Measurements from ENCODE around the gene EMP1.
A peak's percentile ranks its signal among the peaks of the same experiment; 100 is the strongest.

Gene EMP1

DNA sequence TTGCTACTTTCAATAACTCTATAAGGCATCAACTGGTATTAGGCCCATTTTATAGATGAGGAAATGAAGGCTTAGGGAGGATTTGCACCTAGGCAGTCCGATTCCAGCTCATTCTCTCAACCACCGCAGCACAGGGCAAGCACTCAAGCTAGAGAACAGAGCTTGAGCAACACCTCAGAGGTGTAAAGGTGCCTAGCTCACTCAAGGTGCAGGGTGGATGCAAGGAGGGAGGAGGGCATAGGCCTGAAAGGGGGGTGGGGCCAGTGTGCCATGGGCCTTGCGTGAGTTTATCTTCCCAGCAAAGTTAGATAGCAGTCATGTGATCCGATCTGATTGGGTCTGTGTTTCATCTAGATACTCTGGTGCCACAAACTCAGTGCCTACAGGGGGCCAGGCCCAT, 10.2 kb upstream of the EMP1 start:
- Histone ChIP-seq H3K9me3 (ENCODE audit: control insufficient read depth, low read length) (no peaks in the 10 kb centered on the region), H3K36me3 (ENCODE audit: control insufficient read depth, insufficient read depth, low read length) (no peaks in the 10 kb centered on the region), H3K4me3 (ENCODE audit: extremely low read depth, insufficient read depth, low read length, poor library complexity, severe bottlenecking) (no peak overlapping the region), H3K4me1 (ENCODE audit: control insufficient read depth, insufficient read depth, low read length, poor library complexity, severe bottlenecking) (peaks cover 22% of the 10 kb centered on the region), H3K27ac (ENCODE audit: low read depth, low read length, severe bottlenecking) (no peak overlapping the region)
- WGBS, 2 experiments (ENCODE audit: insufficient coverage in 2 of 2): 94 to 100% methylated on average over 2 to 3 of the region's 4 CpGs

DNA sequence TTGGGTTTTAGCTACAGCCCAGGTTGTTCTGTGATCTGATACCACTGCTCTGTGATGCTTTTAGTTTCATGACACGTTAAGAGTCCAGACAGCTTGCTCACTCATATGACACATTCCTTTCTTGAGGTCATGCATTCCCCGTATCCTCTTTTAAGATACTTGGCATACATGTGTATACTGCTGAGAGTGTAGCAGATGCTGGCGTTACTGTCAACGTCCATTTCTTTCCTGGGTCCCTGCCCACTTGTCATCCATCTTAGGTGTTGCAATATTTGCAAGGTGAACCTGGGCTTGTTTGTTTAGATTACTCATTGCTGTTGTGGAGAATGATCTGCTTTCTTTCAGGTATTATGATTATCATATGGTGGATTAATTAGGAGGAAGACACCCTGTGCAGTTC, 9.1 kb upstream of the EMP1 start:
- 84% methylated on average over 2 of the region's 4 CpGs; no CpG with 5 or more reads in 1 of the 2 experiments for WGBS, 2 experiments (ENCODE audit: insufficient coverage in 2 of 2)
- H3K4me1 ChIP-seq (ENCODE audit: control insufficient read depth, insufficient read depth, low read length, poor library complexity, severe bottlenecking): peaks cover 12% of the 10 kb centered on the region
- H3K4me3 ChIP-seq (ENCODE audit: extremely low read depth, insufficient read depth, low read length, poor library complexity, severe bottlenecking): no peak overlapping the region
- no peaks in the 10 kb centered on the region for H3K9me3 ChIP-seq (ENCODE audit: control insufficient read depth, low read length)
- H3K36me3 ChIP-seq (ENCODE audit: control insufficient read depth, insufficient read depth, low read length): no peaks in the 10 kb centered on the region
- no peak overlapping the region for H3K27ac ChIP-seq (ENCODE audit: low read depth, low read length, severe bottlenecking)

DNA sequence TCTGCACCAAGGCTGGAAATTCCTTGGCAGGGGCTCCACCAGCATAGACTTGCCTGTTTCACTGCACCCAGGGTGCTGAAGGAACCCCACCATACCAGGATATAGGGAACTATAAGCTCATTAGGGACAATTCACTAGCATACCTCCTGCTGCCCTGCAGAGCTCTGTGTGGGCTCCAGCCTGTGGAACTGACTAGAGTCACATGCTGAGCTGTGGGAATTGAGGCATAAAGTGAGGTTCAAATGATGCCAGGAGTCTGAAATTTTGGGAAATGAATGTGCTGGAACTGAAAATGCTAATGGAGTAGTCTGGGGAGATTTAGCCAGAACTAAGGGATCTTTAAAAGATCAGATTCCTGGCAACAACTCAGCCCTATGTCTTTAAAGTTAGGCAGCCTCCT, 7.3 kb upstream of the EMP1 start:
- H3K4me1 ChIP-seq (ENCODE audit: control insufficient read depth, insufficient read depth, low read length, poor library complexity, severe bottlenecking): peaks cover 22% of the 10 kb centered on the region
- no peak overlapping the region for H3K27ac ChIP-seq (ENCODE audit: low read depth, low read length, severe bottlenecking)
- H3K4me3 ChIP-seq (ENCODE audit: extremely low read depth, insufficient read depth, low read length, poor library complexity, severe bottlenecking): no peak overlapping the region
- H3K9me3 ChIP-seq (ENCODE audit: control insufficient read depth, low read length): no peaks in the 10 kb centered on the region
- no peaks in the 10 kb centered on the region for H3K36me3 ChIP-seq (ENCODE audit: control insufficient read depth, insufficient read depth, low read length)

DNA sequence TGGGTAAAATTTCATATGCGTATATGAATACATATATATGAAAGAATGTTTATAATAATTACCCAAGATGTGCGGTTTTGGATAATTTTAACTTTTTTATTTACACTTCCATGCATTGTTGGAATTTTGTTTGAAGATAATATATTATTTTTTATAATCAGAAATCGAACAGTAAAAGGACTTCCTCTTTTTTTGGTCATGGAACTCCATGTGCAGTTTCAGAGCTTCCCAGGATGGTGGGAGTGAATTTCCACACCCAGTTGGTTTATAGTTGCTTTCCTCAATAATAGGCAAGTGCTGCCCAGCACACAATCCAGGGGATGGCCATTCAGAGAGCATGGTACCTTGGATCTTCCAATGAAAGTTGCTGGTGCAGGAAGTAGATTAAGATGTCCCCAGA, 6.3 kb upstream of the EMP1 start:
- Histone ChIP-seq H3K9me3 (ENCODE audit: control insufficient read depth, low read length) (no peaks in the 10 kb centered on the region), H3K27ac (ENCODE audit: low read depth, low read length, severe bottlenecking) (no peak overlapping the region), H3K4me3 (ENCODE audit: extremely low read depth, insufficient read depth, low read length, poor library complexity, severe bottlenecking) (no peak overlapping the region), H3K36me3 (ENCODE audit: control insufficient read depth, insufficient read depth, low read length) (no peaks in the 10 kb centered on the region), H3K4me1 (ENCODE audit: control insufficient read depth, insufficient read depth, low read length, poor library complexity, severe bottlenecking) (peaks cover 32% of the 10 kb centered on the region)
- no CpG with 5 or more reads among the region's 3 CpGs for WGBS, 2 experiments (ENCODE audit: insufficient coverage in 2 of 2)

DNA sequence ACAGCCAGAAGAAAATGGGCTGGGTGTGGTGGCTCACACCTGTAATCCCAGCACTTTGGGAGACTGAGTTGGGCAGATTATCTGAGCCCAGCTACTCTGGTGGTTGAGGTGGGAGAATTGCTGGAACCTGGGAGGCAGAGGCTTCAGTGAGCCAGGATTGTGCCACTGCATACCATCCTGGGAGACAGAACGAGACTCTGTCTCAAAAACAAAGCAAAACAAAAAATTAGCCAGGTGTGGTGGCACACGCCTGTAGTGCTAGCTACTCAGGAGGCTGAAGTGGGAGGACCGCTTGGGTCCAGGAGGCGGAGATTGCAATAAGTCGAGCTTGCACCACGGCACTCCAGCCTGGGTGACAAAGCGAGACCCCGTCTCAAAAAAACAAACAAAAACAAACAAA, 3.8 kb upstream of the EMP1 start:
- Histone ChIP-seq H3K36me3 (ENCODE audit: control insufficient read depth, insufficient read depth, low read length) (no peaks in the 10 kb centered on the region), H3K4me1 (ENCODE audit: control insufficient read depth, insufficient read depth, low read length, poor library complexity, severe bottlenecking) (peaks cover 28% of the 10 kb centered on the region), H3K27ac (ENCODE audit: low read depth, low read length, severe bottlenecking) (no peak overlapping the region), H3K9me3 (ENCODE audit: control insufficient read depth, low read length) (no peaks in the 10 kb centered on the region), H3K4me3 (ENCODE audit: extremely low read depth, insufficient read depth, low read length, poor library complexity, severe bottlenecking) (no peak overlapping the region)
- 90 to 100% methylated on average over 2 of the region's 8 CpGs for WGBS, 2 experiments (ENCODE audit: insufficient coverage in 2 of 2)

DNA sequence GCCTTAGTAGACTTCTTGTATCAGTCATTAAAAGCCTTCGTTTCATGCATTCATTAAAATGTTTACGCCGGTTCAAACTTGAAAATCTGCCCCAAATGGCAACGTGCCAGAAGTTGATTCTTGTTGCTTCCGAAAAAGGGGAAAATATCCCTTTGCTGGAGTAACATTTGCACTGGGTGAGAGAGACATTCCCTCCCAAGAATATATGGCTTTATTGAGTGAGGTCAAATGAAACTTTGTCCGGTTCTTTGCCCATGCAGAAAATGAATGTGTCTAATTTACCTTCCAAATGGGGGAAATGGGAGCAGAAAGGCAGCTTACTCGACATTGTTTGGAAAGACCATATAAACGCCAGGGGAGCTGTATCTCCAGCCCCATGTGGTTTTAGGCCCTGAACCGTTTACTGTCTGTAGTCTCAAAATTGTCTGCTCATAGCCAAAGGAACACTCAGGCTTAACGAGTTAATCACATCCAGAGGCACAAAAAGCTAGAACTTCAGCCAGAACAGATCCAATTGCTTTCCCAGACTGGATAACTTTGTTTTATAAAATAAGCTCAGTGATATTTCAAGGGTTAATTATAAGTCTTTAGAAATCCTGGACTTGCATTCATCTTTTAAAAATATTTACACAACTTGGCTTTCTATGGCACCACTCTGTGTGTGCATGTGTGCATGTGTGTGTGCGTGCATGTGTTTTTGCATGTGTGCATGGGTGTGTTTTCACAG, 2.9 kb upstream of the EMP1 start:
- Histone ChIP-seq H3K4me1 (ENCODE audit: control insufficient read depth, insufficient read depth, low read length, poor library complexity, severe bottlenecking) (peaks cover 32% of the 10 kb centered on the region), H3K36me3 (ENCODE audit: control insufficient read depth, insufficient read depth, low read length) (no peaks in the 10 kb centered on the region), H3K27ac (ENCODE audit: low read depth, low read length, severe bottlenecking) (no peak overlapping the region), H3K4me3 (ENCODE audit: extremely low read depth, insufficient read depth, low read length, poor library complexity, severe bottlenecking) (no peak overlapping the region), H3K9me3 (ENCODE audit: control insufficient read depth, low read length) (no peaks in the 10 kb centered on the region)
- 91 to 92% methylated on average over 8 to 9 of the region's 11 CpGs for WGBS, 2 experiments (ENCODE audit: insufficient coverage in 2 of 2)

DNA sequence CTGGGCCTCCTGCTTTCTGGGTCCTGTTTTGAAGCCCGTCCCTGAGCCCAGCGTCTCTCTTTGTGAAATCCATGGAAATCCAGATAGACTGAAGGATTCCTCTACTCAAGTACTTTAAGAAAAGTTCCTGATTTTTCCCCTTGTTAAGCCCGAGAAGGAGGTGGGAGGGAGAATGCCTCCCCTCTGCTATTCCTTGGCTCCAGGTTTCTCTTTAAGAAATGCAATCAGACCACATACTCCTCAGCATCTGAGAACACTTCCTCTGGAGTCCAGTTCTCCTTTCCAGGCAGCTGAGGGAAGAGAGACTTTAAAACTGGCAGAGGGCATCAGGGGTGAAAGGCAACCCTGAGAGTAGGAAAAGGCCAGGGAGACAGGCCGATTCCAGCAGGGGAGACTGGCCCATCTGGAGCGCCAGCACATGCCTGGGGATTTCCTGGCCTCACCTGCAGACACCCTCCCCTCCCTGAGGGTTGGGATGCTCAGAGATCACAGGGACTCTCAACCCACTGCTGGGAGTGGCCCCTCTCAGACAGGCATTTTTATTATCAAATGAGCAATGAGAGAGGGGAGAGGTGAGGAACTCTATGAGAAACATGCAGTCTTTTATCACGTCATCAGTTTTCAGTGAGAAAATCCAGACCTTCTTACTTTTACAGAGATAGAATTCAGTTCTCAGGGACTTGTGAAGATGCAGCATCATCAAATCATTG, 2.0 kb upstream of the EMP1 start:
- 92 to 94% methylated on average over 2 of the region's 6 CpGs for WGBS, 2 experiments (ENCODE audit: insufficient coverage in 2 of 2)
- peaks cover 40% of the 10 kb centered on the region for H3K4me1 ChIP-seq (ENCODE audit: control insufficient read depth, insufficient read depth, low read length, poor library complexity, severe bottlenecking)
- no peak overlapping the region for H3K4me3 ChIP-seq (ENCODE audit: extremely low read depth, insufficient read depth, low read length, poor library complexity, severe bottlenecking)

DNA sequence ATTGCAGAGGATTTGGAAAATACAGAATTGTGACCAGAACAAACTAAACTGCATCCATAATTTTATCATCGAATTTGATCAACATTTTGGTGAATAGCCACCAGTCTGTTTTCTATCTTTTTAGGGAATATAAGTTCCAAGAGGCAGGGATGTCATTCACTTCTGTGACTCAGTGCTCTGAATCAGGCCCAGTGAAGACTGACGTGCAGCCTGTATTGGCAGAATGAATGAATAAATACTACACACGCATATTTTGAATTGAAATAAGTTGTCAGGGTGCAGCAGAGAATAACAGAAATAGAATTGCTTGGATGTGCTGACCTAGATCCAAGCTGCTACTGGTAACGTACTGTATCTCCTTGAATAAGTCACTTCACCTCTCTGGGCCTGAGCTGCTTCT, 1.3 kb upstream of the EMP1 start:
- WGBS, 2 experiments (ENCODE audit: insufficient coverage in 2 of 2): 95 to 100% methylated on average over 2 to 4 of the region's 4 CpGs
- H3K9me3 ChIP-seq (ENCODE audit: control insufficient read depth, low read length): no peaks in the 10 kb centered on the region
- H3K27ac ChIP-seq (ENCODE audit: low read depth, low read length, severe bottlenecking): peak overlapping the region; percentile 96
- no peak overlapping the region for H3K4me3 ChIP-seq (ENCODE audit: extremely low read depth, insufficient read depth, low read length, poor library complexity, severe bottlenecking)
- H3K36me3 ChIP-seq (ENCODE audit: control insufficient read depth, insufficient read depth, low read length): peaks cover 13% of the 10 kb centered on the region
- H3K4me1 ChIP-seq (ENCODE audit: control insufficient read depth, insufficient read depth, low read length, poor library complexity, severe bottlenecking): peaks cover 46% of the 10 kb centered on the region

More for the DNA sequence above, 2.0 kb upstream of the EMP1 start:
- peak overlapping the region; percentile 96 for H3K27ac ChIP-seq (ENCODE audit: low read depth, low read length, severe bottlenecking)
- H3K9me3 ChIP-seq (ENCODE audit: control insufficient read depth, low read length): no peaks in the 10 kb centered on the region
- H3K36me3 ChIP-seq (ENCODE audit: control insufficient read depth, insufficient read depth, low read length): peaks cover 6% of the 10 kb centered on the region

DNA sequence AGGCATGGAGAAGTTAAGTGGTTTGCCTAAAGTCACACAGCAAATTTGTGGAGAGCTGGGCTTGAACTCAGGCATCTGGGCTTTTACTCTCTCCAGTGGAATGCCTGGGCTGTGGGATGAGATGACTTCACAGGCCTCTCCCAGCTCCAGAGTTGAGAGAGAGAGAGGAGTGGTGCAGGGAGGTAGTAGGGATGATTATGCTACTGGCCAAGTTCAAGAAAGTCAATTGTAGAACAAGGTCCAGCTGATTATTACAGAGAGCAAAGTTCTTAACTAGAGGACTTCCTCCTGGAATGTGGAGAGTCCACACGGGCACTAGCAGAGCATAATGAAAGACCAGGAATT, 769 bp upstream of the EMP1 start:
- Histone ChIP-seq H3K36me3 (ENCODE audit: control insufficient read depth, insufficient read depth, low read length) (peaks cover 18% of the 10 kb centered on the region), H3K4me1 (ENCODE audit: control insufficient read depth, insufficient read depth, low read length, poor library complexity, severe bottlenecking) (peaks cover 51% of the 10 kb centered on the region), H3K4me3 (ENCODE audit: extremely low read depth, insufficient read depth, low read length, poor library complexity, severe bottlenecking) (peak overlapping the region; percentile 3), H3K27ac (ENCODE audit: low read depth, low read length, severe bottlenecking) (peak overlapping the region; percentile 96), H3K9me3 (ENCODE audit: control insufficient read depth, low read length) (no peaks in the 10 kb centered on the region)
- WGBS, 2 experiments (ENCODE audit: insufficient coverage in 2 of 2): 23 to 56% methylated on average over 1 of the region's 1 CpG

DNA sequence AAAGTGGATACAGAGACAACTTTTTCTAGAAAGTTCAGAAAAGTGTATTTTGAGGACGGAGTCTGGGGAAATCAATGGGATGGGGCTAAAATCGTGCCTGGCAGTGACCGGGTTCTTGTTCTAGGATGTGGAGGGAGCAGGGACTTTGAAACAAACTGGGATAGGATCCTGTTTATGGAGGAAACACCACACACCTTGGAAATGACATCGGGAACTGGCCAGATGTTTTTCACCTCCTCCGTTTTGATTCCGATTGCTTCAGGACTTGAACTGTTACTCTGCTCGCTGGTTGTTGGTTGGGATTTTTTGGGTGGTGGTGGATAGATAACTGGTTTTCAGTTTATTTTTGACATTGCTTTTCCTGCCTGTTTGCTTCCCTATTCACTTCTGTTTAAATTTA, 506 bp downstream of the EMP1 start:
- Histone ChIP-seq H3K27ac (ENCODE audit: low read depth, low read length, severe bottlenecking) (peak overlapping the region; percentile 96), H3K4me3 (ENCODE audit: extremely low read depth, insufficient read depth, low read length, poor library complexity, severe bottlenecking) (peak overlapping the region; percentile 53), H3K9me3 (ENCODE audit: control insufficient read depth, low read length) (no peaks in the 10 kb centered on the region), H3K4me1 (ENCODE audit: control insufficient read depth, insufficient read depth, low read length, poor library complexity, severe bottlenecking) (peaks cover 61% of the 10 kb centered on the region), H3K36me3 (ENCODE audit: control insufficient read depth, insufficient read depth, low read length) (peaks cover 22% of the 10 kb centered on the region)
- WGBS, 2 experiments (ENCODE audit: insufficient coverage in 2 of 2): 86 to 92% methylated on average over 4 to 6 of the region's 7 CpGs

DNA sequence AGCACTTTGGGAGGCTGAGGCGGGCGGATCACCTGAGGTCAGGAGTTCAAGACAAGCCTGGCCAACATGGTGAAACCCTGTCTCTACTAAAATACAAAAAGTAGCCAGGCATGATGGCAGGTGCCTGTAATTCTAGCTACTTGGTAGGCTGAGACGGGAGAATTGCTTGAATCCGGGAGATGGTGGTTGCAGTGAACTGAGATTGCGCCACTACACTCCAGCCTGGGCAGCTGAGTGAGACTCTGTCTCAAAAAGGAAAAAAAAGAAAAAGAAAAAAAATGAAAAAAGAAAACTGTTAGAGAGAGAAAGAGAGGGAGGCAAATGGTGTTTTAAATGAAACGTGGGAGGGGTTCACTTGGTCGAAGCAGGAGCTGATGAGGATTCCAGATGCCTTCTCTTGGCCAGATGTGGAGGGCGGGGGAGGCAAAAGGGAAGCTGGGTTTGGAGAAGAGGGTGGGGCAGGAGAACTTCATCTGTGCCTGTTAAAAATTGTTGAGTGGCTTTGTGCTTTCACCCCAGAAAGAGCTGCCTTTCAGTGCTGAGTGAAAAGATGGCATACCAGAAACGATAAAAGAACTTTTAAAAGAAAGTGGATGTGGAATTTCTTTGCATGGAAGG, 1.1 kb downstream of the EMP1 start:
- H3K36me3 ChIP-seq (ENCODE audit: control insufficient read depth, insufficient read depth, low read length): peaks cover 28% of the 10 kb centered on the region
- peaks cover 67% of the 10 kb centered on the region for H3K4me1 ChIP-seq (ENCODE audit: control insufficient read depth, insufficient read depth, low read length, poor library complexity, severe bottlenecking)
- H3K27ac ChIP-seq (ENCODE audit: low read depth, low read length, severe bottlenecking): no peak overlapping the region
- H3K4me3 ChIP-seq (ENCODE audit: extremely low read depth, insufficient read depth, low read length, poor library complexity, severe bottlenecking): peak overlapping the region; percentile 53
- 75 to 79% methylated on average over 6 of the region's 9 CpGs for WGBS, 2 experiments (ENCODE audit: insufficient coverage in 2 of 2)
- H3K9me3 ChIP-seq (ENCODE audit: control insufficient read depth, low read length): no peaks in the 10 kb centered on the region

Measured in mesodermal cell (in vitro differentiated cells).